AML-193 (cell line): ENCODE results near the gene MARK2.
"Not testable (repeated sequence)": the region's sequence is repeated elsewhere in the genome, so short reads cannot be mapped to it uniquely, and the experiment has no call there.

ENCODE experiments used
- DNase-seq, 2 experiments: peaks; one replicate each; lab custom pipeline; 2025; lab: John Stamatoyannopoulos, UW

MARK2 gene

DNA sequence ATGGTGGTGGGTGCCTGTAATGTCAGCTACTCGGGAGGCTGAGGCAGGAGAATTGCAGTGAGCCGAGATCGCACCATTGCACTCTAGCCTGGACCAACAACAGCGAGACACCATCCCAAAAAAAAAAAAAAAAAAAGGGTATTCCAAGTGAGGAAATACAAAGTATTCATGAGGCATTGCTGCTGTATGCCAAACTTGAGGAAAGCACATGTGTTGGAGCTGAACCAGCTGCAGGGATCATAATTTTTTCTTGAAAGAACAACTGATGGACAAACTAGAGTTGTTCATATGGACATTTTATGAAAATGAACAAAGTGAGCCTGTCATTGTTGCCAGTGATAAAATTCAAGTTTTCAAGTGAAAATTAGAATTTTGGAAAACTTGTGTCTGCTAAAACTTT lies 15.8 kb downstream of the MARK2 start:
- no peak for DNase-seq

DNA sequence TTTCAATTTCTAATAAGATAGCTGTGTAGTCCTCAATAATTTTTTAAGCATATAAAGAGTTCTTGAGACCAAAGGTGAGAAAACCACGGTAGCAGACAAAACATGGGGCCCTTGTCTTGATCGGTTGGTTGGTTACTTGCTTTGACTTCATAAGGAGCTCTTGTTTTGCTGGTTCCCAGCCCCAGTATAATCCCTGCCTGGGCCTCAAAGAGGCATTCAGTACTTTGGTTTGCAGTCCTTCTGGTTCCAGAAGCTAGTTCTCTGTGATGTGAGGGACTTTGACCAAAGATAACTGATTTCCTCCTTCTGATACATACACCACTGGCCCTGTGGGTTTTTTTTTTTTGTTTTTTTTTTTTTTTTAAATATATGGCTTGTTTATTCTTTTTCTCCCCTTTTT lies 17.1 kb downstream of the MARK2 start:
- no peak for DNase-seq

DNA sequence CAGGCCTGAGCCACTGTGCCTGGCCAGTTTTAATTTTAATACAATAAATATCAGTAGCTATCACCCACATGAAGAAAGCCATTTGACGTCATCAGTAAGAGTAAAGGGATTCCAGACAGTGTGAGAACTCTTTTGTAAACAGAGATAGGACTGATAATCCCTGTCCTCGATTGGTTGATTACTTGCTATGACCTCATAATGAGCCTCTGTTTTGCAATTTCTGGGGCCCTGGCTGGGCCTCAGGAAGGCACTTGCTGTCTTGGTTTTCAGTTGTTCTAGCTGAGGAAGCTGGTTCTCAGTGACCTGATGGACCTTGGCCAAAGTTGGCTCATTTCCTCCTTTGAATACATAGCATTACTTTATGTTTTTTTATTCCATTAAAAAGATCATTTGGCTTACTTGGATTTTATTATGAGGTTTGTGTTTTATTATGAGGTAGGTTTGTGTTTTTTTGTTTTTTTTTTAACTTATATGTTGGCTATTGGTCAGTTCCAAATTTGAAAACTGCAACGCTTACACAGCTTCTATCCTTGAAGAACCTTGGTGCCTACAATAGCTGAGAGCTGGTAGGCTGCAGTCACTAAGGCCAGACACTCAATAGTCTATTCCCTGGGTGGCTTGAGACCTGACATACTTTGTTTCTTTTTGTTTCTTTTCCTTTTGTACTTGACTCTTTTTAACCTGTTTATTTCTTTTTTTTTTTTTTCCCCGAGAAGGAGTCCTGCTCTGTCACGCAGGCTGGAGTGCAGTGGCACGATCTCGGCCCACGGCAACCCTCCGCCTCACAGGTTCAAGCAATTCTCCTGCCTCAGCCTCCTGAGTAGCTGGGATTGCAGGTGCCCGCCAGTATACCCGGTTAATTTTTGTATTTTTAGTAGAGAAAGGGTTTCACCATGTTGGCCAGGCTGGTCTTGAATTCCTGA lies 20.0 kb downstream of the MARK2 start:
- DNase-seq, result peak; percentile 79 to 85

DNA sequence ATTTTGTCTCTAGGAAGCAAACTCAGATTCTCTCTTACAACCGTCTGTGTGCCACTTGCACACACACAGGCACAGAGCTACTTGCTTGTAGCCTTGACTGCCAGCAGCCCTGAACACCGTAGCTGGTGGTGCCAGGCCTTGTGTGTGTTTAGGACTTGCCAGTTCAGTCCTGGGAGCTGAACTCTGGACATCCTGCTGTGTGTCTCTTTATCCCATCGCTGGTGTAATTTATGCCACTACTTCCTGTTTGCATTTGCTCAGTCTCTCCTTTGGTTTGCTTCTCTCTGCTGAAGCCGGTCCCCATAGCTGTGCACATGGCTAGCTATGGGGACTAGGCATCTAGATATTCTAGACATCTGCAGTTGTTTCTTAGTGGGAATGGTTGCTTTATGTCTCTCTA lies 24.0 kb downstream of the MARK2 start:
- no peak for DNase-seq

DNA sequence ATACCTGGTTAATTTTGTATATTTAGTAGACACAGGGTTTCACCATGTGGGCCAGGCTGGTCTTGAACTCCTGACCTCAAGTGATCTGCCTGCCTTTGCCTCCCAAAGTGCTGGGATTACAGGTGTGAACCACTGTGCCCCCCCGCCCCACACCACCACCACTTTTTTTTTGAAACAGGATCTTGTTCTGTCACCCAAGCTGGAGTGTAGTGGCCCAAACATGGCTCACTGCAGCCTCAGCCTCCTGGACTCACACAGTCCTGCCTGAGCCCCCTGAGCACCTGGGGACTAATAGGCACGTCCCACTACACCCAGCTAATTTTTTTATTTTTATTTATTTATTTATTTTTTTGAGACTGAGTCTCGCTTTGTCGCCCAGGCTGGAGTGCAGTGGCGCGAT lies 24.7 kb downstream of the MARK2 start:
- not testable (repeated sequence) for DNase-seq

DNA sequence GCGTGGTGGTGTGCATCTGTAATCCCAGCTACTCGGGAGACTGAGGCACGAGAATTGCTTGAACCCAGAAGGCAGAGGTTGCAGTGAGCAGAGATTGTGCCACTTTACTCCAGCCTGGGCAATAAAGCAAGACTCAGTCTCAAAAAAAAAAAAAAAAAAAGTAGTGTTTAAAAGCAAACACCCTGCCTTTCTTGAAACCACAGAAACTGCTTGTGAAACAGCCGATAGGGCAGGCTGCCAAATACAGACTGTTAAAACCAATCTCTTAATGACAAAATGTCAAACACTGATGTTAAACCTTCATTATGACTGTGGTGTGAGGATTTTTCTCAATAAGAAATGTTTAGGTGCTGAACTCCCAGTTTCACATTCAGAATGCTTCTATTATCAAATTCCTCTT lies 27.3 kb downstream of the MARK2 start:
- DNase-seq, result peak; percentile 77 to 81

DNA sequence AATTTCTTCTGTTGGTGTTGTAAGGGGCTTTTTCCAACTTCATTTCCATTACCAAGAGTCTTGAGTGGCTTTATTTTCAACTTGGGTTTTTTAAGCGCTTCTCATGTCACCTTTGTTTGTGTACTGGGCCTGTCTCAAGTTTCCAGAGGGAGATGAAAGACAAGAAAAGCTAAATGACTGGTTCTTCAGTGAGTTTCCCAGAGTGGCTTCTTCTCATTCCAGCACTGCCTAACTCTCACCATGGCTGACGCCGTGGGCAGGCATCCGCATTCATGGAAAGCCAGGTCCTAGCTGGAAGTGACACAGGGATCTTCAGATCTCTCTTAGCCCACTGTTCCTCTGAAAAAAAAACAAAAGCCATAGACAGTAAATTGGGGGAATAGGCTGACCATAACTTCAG lies 28.6 kb downstream of the MARK2 start:
- DNase-seq, result no peak

DNA sequence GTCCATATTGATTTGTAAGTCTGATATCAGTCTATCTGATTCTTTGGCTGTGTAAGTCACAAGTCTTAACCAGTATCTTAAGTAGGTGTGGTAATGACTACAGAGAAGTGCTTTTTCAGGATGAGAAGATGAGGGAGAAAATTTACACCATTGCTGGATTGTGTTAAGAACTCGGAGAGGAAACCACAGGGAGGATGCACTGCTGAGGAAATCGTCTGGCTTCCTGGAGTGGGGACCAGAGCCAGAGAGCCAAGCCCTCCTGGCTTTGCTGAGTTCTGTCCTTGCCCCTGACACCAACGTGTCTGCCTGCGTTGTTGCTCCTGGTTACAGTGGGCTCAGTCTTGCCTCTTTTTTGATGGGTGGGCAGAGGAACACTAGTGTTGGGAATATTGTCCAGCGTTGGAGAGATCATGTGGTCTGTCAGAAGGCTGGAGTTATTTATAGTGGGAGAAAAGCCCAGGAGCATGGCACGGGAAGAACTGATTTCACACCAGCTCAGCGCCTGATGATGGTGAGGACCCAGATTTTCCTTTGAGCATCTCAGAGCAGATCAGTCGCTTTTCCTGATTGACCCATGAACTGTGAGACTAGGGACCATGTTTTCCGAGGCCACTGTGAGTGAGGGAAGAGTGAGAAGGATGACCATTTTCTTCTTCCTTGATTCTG lies 29.6 kb downstream of the MARK2 start:
- peak; percentile 53 to 55 for DNase-seq

DNA sequence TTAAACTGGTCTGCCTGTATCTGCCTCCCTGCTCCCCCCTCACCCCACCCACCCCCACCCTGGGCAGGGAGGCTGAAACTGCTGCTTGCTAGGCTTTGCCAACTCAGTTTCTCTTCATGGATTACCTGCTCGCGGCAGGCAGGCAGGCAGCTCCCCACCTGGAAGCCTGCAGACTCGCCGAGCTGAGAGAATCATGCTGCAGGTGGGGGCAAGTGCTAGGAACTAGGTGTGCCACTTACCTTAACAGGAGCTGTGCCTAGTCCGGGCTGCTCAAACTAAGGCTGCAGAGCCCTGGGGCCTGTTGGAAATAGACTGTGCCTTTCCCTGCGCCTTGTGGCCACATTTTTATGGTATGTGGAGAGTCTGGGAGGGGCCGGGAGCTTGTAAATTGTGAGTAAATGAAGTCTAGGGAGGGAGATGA lies 30.3 kb downstream of the MARK2 start:
- DNase-seq, result no peak

DNA sequence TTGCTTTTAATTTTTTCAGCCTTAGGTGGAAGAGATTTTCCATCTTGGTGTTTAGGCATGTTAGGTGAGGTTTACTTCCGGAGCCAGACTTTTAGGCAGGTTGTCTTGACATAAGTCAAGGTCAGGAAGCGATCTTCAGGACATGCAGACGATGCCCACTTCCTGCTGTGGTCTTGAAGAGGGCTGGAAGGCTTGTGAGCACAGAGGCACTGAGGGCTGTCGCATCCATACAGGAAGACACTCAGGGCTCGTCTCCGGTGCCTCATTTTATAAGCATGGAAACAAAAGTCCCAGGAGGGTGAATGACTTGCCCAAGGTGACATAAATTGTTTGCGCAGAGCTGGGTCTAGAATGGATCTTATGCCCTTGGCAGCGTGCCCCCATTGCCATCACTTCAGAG lies 30.8 kb downstream of the MARK2 start:
- DNase-seq, result no peak

DNA sequence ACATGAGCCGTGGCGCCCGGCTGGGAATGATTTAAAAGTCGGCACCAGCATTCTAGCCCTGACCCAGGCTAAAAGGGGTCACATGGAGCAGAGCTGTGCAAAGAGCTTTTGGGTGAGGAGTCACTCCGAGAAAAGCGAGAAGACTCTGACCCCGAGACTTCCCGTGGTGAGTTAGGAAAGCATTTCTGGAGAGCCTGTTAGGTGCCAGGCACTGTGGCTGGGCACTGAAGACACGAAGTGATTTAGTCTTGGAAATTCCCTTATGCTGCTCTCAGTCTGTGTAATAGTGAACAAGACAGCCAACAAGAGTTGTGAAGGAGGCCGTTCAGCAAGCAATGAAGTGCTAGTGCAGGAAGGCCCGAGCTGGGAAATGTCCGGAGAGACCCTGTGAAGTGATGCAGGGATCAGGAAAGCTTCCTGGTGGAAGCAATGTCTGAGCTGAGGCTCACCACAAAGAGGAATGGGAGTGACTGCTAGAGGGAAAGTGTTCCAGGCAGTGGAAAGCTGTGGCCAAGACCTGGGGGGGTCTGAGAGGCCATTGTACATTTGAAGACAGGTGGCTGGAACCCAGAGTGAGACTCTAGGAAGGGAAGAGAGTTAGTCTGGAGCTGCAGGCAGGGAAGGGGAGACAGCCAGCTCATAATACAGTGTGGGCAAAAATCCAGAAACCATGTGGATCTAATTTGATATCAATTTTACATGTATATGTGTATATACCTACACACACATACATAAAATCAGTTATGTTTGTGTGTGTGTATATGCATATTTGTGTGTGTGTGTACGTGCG lies 31.6 kb downstream of the MARK2 start:
- no peak for DNase-seq

DNA sequence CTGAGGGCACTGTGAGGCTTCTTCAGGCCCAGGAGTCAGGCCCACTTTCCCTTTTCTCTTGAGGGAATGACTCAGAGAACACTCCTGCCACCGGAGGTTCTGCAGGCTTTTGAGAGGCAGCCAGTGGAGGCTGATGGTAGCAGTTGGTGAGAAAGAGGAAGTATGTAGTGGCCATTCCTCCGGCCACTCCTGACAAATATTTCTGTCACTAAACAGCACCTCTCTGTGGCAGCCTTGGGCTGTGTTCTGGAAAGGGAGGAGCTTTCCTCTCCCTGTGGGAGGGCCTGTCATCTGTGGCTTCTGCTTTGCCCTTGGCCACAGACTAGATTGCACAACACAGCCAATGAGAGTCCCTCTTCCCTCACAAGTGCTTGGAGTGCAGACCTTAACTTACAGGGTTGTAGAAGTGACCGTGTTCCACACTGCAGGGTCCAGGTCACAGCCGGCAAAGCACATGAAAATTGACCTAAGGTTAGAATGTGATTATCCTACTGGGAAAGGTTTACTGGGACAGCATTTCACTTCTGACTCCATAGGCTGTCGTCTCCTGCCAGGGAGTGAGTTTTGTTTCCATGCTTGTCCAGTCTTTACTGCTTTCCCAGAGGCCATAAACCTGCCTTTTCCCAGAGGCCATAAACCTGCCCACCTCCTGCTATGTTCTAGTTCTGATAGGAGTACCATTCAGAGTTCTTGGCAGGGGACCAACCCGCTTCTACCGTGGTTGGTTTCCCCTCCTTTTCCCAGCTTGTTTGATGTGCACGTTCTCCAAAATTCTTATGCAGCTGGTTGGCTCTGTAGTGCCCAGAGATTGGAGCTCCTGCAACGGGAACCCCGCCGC lies 33.3 kb downstream of the MARK2 start:
- peak; percentile 99 for DNase-seq

DNA sequence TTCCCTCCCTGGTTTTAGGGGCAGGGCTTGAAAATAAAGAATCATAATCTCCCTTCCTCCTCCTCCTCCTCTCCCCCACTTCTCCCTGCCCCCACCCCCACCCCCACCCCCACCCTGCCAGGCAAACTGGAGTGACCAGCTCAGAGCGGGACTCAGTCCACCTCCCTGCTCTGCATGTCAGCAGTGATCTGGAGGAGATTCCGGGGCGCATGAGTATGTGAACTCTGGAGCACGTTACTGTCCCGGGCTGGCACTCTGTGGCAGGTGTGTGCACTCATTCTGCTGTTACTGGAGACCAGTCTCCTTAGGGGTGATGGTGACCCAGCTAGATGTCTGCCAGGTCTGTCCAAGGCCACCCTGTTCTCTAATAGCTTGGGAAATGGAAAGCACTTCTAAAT lies 33.9 kb downstream of the MARK2 start:
- DNase-seq, result no peak

DNA sequence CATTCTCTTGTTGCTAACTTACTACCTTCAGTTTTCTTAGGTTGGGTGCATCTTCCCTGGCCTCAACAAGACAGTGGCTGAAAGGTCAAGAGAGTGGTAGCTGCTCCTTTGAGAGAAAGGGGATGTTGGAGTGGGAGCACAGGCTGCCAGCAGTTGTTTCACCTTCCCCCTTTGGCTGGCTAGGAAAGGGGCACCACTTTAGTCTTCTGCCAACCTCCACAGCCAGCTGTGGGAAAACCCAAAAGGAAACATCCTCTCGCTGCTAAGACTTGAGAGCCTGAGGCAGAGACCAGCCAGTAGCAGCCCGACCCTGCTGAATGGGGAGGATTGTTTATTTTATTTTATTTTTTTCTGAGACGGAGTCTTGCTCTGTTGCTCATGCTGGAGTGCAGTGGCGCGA lies 34.4 kb downstream of the MARK2 start:
- DNase-seq, result no peak

DNA sequence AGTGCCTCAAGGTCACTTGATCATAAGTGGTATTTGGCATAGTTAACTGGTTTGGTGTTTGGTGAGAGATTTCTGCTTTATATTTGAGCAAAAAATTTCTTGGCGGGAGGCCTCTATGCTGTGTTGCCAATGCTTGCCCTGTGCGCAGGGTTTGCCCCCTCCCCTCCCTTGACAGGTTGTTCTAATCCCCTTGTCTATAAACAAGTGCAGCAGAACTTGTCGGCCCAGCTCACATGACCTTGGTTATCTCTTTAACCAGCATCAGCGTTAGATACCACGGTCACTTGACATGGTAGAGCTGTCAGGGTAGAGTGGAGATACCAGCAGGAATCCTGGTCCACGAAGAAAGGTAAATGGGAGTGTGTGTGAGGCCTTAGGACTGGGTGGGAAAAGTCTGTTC lies 35.6 kb downstream of the MARK2 start:
- no peak for DNase-seq

DNA sequence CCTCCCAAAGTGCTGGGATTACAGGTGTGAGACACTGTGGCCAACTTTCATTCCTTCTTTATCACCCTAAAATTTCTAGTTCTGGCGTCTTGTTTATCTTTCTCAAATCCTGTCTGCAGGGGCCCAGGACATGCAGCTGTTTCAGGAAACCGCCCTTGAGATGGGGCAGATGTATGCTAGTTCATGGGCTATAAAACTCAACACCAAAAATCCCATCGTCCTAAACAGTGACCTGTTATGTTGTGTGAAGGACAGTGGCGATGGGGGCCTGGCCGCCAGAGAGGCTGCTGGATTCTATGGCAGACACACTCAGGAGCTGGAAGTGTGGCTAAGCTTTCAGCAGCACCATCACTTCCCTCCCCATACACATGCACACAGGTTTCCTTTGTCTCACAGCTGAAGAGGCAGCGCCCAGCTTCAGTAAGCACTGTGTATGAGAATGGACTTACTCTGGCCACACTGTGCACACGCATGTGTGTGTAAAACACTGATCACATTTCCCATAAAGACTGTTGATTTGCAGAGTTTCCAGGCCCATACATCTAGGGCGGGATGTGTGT lies 36.7 kb downstream of the MARK2 start:
- DNase-seq, result no peak

DNA sequence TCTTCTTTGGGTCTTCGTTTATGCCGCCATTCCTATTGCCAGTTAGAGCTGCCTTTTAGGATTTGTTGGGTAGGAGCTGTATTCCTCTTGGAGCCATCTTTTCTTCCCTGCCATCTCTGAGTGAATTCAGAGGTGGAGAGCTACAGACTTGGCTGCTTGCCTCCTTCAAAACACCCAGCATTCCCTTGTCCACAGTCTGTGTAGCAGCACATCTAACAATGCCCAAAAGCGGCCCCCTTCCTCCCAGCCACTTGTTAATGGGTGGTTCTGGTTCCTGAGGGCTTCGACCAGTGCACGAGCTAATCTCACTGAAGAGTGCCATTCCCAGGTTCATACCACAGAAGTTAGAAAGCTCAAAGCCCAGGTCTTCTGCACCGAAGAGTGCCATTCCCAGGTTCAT lies 37.7 kb downstream of the MARK2 start:
- DNase-seq, result no peak

DNA sequence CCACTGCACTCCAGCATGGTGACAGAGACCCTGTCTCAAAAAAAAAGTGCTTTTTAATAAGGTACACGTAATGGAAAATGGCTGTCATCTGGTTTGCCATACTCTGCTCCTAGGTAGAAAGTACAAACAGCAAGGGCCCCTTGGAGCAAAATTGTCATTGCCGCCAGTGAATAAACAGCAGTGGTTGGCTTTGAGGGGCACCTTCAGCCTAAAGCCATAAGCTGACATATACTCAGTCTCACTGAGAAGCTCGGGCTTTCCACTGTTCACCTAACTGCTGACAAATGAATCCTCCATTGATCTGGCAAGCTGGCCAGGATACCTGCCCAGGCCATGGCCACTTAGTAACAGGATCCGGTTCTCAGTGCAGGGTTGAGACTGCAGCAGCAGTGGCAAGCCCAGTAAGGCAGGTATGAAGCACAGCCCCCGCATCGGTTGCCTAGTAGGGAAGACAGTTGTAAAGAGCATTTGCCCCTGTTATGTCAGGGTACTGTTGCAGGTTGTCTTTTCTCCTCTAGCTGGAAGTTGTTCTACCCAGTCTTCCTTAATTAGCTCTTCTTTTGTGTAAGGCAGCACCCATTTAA lies 38.8 kb downstream of the MARK2 start:
- DNase-seq, result no peak

DNA sequence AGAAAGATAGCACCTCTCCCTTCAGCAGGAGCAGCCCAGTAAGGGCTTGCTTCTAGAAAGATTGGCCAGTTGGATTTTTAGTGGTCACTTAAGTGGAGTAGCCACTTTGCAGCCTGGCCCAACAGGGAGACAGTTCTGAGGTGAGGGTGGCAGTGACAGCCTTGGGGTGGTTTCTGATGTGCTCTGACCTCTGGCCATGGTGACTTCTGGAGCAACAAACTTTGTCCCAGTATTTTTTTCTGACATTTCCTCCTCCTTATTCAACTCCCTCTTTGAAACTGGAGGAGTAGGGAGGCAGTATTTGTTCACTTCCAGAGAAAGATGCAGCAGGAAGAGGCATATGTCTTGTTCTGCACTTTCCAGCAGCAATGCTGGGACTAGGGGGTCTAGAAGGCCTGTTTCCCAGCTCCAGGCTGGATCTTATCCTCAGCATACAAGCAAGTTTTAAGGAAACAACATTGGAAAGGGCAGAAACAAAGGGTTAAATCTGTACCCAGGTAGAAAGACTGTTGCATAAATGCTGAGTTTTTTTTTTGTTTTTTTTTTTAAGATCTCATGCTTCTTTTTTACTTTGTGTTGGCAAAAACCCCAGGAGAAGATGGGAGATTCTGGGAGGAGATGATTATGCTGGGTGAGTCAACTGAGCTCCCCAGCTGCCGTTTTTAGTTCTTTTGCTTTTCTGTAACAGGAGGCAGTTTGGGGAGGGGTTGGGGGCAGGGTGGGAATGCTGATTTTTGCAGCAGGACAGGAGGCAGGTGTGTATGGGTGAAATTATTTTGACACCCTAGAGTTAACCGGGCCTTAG lies 40.9 kb downstream of the MARK2 start:
- DNase-seq, result no peak

DNA sequence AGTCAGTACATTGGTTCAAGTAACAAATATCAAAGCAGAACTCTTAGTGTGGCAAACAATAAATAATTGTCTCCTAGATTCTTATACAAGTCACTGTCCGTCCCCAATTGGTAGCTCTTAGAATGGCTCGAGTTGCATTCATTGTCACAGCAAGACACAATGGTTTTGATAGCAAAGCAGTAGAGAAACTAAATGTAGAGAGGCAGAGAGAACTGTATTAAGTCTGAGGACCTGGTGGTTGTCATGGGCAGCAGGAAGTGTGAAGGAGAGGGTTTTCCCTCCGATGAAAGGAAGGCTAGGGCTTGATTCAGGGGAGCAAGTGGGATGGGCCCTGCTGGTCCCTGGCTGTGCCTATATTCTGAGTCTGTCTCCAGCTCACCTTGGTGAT lies 41.5 kb downstream of the MARK2 start:
- DNase-seq, result no peak
